ENCODE data around the gene KLRG1. TPM values are rescaled to one million over a fixed set of nuclear protein-coding genes. Genes with fewer than 3 reads are reported as not detected.

KLRG1 gene
- 14.3 and 40.9 TPM in 2 replicates for total RNA-seq

DNA sequence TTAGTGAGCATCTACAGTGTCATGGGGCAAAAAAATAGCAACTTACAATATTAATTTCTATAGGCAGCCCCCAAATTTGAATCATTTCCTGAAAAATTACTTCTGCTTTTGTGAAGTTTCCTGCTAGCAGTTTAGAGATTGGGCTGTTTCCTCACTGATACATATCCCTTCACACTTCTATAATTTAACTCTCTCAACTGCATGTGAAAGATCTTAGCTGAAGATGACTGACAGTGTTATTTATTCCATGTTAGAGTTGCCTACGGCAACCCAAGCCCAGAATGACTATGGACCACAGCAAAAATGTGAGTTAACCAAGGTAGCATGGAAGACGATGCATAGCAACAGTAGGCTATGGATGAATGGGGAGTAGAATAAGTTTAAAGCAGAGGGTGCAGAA is at the start of gene KLRG1:
Gene KLRG1, plus strand, starts transcription at position 134 of the 400 bp plus-strand sequence. Its CDS starts 90 bp downstream, at position 224.

DNA sequence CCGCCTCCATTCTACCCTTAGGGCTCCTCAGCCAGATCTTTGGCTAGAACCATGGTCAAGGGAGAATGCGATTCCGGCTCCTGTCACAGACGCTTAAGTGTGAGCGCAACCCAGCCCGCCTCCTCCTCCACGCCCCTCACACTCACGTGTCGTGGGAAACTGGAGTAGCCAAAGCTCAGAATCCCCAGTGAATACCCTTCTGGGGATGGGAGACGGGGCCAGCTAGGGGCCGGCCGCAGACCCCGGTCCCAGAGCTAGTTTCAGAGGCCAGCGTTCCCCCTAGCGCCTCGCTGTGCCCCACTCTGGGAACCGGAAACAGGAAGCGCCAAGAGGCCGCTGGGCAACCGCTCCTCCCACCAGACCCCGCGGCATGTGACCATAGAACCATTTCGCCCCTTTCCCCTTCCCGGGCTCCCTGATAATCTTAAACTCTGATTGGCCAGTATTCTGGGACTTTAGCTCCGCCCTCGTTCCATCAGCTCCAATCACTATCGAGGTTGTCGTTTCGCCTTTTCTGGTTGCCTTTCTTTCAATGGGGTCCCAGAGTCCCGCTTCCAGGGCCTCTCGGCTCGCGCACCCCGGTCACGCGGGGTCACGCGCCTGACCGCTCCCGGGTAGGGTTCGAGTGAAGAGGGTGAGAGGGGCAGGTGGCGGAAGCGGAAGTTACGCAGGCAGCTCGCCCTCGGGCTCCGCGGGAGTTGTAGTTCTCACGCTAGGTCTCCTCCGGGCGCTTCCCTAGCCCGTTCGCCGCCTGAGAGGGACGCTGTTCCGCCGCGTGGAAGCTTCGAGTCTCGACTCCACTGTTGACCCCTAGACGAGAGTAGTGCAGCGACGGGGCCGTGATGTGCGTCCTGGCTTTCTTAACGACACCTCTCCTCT is 39.8 kb upstream of the KLRG1 start, which contains the start of gene M6PR:
Gene M6PR, minus strand, starts transcription at position 304 of the 879 bp plus-strand sequence. CDS start 3,241 bp downstream, outside the sequence.

Other genes with a start within 250 kb of the KLRG1 start
- not detected in 2 replicates for gene A2ML1, start 166.9 kb upstream of the KLRG1 start, total RNA-seq
- 9.7 and 13.4 TPM in 2 replicates for gene PHC1, start 75.0 kb upstream of the KLRG1 start, total RNA-seq
- gene M6PR, start 39.9 kb upstream of the KLRG1 start, total RNA-seq: 154 and 155 TPM in 2 replicates
- gene A2M, start 126.4 kb downstream of the KLRG1 start, total RNA-seq: 3.5 and 6.5 TPM in 2 replicates
- gene PZP, start 218.8 kb downstream of the KLRG1 start, total RNA-seq: 0.30 and 0.97 TPM in 2 replicates